HG02642 (cell line): ENCODE measurements around the gene HORMAD2.
"Not testable (repeated sequence)": the region's sequence is repeated elsewhere in the genome, so short reads cannot be mapped to it uniquely, and the experiment has no call there.

Source experiments
- ATAC-seq: cut with Tn5 transposase; IDR thresholded peaks from one replicate; pipeline ENCODE4 v1.9.1; 2021; ENCODE audit warnings: mild to moderate bottlenecking; ENCODE audit not compliant: unreplicated experiment, poor library complexity

HORMAD2 gene

DNA sequence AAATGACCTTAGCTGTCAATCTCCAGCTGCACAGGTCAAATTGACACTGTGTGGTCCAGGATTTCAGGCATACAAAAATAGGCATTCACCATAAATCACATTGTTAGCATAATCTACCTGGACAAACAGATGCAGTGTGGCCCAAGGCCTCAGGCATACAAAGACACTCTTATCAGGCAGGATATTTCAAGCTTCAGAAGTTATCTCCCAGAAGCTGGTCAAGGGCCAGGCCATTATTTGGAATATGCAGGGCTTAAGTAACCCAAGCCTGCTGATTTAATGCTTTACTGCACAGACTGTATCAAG, 25.5 kb upstream of the HORMAD2 start:
- no peak for ATAC-seq

DNA sequence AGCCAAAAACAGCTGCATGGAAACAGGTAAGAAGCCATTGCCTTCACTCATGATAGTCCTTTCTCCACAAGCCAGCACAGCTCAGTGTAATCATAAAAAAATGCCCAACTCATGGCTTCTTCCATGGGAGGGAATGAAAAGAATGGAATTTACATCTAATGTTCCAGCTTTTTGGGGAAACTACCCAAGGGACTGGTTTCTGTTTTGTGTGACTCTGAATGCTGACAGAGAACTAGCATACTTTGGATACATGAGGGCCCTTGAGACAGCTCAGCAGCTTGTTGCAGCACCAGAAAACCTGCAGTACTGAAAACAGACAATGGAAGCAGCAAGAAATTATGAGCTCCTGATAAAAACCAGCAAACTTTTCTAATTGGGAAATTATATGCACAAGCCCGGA, 24.2 kb upstream of the HORMAD2 start:
- no peak for ATAC-seq

DNA sequence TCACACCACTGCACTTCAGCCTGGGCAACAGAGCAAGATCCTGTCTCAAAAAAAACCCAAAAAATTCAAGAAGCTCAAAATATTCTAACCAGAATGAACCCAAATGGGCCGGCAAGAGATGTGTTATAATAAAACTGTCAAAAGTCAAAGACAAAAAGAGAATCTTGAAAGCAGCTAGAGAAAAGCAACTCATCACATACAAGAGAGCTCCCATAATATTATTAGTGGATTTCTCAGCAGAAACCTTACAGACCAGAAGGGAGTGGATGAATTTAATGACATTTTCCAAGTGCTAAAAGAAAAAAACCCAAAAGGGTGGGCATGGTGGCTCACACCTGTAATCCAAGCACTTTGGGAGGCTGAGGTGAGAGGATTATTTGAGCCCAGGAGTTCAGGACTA, 22.9 kb upstream of the HORMAD2 start:
- no peak for ATAC-seq

DNA sequence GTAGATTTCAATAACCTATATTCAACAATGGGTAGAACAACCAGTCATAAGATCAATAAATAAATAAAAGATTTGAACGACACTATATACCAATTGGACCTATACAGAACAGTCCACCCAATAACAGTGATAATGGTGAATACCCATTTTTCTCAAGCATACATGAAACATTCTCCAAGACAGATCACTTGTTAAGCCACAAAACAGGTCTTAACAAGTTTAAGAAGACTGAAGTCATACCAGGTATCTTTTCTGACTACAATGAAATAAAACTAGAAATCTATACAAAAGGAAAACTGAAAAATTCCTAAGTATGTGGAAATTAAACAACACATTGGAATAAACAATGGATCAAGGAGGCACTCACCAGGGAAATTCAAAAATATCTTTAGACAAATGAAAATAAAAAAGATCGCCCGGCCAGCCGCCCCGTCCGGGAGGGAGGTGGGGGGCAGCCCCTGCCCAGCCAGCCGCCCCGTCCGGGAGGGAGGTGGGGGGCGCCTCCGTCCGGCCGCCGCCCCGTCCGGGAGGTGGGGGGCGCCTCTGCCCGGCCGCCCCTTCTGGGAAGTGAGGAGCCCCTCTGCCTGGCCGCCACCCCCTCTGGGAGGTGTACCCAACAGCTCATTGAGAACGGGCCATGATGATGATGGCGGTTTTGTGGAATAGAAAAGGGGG, 20.8 kb upstream of the HORMAD2 start:
- not testable (repeated sequence) for ATAC-seq

DNA sequence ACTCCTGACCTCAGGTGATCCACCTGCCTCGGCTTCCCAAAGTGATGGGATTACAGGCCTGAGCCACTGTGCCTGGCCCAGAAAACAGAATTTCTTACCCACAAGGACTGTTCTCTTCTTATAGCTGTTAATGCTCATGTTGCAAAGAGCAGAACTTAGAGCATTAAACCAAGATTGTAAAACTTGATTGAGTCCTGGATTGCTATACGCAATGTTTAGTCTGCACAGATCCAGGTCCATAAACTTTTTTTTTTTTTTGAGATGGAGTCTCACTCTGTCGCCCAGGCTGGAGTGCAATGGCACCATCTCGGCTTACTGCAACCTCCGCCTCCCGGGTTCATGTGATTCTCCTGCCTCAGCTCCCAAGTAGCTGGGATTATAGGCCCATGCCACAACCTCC, 19.2 kb upstream of the HORMAD2 start:
- ATAC-seq, result not testable (repeated sequence)

DNA sequence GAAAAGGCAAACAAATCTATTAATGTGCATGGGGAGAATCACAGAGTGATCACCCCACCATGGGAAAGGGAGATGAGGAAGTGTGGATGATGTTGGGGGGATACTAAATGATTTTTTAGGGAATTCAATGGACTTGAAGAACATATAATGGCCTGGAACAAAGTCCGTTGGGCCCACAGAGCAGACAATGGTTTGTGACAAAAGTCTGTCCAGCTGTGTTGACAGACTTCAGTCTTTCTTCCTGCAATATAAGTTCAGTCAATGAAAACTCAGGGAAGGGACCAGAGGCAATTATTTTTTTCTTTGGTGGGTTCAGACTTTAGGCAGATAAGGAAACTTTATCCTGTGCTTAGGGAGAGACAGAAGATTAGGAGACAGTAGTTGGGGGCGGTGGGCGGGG, 18.0 kb upstream of the HORMAD2 start:
- ATAC-seq, result no peak

DNA sequence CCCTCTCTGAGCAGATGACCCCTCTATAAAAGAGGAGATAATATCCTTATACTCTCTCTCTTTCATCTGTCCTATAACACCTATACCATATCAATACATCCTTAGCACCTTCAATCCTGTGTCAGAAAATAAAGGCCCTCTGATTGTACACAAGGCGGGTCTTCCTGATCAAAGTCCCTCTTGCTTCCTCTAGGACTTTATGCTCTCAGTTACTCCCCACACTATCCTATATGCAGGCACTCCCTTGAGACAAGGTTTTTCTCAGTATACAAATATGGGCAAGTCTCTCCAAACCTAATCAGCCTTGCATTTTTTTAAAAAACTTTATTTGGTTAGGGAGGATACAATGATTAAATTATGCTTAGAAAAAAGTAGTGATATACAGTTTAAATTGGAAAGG, 17.3 kb upstream of the HORMAD2 start:
- ATAC-seq, result no peak

DNA sequence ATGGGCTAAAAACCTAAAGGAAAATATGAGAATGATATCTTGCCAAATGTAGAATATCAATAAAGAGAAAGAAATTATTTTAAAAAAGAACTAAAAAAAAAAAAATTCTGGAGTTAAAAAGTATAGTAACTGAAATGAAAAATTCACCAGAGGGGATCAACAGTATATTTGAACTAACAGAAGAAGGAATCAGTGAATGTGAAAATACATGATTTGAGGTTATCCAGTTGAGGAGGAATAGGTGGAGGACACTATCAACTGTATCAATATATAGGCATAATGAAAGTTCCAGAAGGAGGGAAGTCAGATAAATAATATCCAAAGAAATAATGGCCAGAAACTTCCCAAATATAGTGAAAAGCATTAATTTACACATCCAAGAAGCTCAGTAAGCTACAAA, 16.1 kb upstream of the HORMAD2 start:
- ATAC-seq, result no peak

DNA sequence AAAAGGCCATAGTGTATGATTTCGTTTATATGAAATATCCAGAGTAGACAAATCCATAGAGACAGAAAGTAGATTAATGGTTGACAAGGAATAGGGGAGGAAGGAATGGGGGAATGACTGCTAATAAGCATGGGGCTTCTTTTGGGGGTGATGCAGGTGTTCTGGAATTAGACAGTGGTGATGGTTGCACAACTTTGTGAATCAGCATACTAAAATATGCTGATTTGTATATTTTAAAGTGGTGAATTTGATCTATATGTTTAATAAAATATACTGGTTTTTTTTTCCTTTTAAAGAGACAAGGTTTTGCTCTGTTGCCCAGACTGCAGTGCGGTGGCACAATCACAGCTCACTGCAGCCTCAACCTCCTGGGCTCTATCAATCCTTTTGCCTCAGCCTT, 6.5 kb upstream of the HORMAD2 start:
- no peak for ATAC-seq

DNA sequence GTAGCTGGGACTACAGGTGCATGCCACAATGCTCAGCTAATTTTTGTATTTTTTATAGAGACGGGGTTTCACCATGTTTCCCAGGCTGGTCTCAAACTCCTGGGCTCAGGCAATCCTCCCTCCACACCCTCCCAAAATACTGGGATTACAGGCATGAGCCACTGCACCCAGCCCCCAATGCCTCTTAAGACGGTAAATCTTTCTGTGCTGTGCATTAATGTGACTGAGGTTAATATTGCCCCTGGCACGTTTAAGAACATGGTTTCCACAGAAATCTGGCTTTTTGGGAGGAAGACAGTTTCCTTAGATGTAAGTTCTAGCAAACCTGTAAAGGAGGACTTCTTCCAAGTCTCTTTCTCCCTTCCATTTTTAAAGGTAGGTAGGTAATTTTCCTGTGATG, 6.1 kb upstream of the HORMAD2 start:
- ATAC-seq, result no peak

DNA sequence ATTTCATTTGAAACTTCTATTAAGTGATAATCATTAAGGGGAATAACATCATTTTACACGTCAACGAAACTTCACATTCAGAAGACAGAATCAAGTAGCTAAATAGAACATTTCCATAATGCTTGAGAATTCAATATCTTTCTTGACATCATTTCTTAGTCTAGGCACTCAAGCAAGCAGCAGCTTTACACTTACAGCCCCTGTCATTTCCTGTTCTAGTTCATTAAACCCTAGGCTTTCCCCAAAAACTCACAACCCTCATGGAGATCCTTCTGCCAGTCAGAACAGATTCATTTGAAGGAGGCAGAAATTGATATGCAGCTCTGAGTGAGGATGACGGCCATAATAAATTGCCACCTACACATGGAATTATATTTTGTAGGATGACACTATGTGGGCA, 5.3 kb upstream of the HORMAD2 start:
- ATAC-seq, result no peak

DNA sequence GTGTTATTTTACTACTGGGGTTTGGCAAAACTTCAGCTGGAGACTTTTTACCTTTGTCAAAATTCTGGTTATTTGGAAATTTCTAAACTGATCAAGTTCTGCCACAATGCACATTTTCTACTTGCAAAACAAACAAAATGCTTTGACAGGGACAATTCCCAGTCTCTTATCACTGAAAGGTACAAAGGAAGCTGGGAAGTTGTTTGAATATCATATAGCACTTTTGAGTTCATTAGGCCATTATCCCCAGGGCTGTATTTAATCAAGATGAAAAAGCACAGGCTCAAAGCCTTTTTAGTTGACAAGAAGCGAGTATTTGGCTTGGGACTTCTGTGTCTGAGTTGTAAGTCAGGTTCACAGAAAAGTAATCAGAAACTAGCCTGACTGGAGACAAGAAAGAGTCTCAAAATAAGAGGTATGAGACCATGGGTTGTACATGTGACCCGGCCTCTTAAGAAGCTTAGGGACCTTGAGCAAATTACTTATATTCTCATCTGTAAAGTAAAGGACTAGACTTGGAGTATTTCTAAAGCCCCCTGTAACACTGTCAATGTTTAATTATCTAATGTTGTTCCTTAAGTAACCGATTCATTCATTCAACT, 2.9 kb upstream of the HORMAD2 start:
- ATAC-seq, result no peak

DNA sequence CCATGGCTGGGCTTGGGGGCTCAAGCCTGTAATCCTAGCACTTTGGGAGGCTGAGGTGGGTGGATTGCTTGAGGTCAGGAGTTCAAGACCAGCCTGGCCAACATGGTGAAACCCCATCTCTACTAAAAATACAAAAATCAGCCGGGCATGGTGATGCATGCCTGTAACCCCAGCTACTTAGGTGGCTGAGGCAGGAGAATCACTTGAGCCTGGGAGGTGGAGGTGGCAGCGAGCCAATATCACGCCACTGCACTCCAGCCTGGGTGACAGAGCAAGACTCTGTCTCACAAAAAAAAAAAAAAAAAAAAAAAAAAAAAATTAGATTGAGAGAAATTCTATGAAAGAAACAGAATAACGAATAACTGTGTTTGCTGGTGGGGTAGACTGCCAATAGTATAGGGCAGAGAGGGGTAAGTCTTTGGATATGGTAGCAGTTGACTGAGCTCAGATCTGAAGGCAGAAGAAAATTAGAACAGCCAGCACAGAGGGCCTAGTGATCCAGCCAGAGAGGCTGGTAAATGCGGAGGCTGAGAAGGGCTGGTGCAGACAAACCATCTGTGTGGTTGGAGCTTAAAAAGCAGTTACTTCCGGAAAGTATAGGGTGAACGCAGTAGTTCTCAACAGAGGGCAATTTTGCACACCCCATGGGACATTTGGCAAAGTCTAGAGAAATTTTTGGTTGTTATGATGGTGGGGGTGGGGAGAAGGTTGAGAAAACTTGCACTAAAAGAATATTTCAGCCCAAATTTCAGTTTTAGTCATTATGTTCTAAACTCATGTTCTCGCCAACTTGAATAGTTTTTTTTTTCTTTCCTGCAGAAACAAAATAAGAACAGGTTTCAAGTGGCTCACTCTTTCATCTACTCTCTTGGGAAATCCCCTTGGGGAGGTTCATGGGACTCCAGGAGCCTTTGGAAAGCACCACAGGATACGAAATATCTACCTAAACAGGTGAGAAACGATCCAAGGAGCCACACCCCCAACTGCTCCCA, 1.6 kb upstream of the HORMAD2 start:
- no peak for ATAC-seq

DNA sequence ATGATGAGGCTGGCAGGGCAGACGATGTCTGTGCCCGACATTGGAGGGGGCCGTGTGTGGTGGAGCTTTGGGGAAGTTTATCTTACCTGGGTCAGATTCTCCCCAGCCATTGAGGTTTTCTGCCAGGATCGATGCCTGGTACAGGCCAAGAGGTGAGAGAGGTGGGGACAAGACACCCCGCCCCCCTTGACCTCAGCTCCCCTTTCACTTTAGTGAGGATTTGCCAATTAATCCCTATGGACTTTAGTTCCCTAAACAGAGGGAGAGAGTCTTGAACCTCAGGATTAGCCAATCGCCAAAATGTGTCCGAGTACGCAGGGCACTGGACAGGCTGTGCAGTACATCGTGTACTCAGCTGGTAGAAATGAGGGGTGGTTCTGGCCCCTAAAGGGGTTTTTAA, 541 bp downstream of the HORMAD2 start:
- ATAC-seq, result no peak

DNA sequence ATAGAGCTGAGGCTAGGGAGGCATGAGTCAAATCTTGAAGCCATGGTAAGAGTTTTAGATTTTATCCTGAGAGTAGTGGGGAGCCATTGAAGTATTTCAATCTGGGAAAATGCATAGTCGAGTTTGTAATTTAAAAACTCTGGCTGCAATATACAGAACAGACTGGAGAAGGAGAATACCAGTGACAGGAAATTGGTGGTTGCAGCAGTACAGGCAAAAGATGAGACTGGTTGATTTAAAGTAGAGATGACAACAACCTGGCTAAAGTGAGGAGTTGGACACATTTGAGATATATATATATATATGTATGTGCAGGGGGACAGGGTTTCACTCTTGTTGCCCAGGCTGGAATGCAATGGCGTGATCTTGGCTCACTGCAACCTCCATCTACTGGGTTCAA, 6.2 kb downstream of the HORMAD2 start:
- ATAC-seq, result no peak

DNA sequence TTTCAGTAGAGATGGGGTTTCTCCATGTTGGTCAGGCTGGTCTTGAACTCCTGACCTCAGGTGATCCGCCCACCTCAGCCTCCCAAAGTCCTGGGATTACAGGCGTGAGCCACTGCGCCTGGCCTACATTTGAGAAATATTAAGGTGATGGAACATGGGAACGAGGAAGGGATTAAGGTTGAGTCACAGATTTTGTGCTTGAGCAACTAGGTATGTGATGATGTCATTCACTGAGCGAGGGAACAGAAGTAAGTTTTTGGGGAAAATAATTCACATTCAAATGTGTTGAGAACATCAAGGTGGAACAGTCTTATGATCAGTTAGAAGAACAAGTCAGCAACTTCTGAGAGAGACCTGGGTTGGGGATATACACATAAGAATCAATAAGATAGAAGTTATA, 6.8 kb downstream of the HORMAD2 start:
- ATAC-seq, result not testable (repeated sequence)

DNA sequence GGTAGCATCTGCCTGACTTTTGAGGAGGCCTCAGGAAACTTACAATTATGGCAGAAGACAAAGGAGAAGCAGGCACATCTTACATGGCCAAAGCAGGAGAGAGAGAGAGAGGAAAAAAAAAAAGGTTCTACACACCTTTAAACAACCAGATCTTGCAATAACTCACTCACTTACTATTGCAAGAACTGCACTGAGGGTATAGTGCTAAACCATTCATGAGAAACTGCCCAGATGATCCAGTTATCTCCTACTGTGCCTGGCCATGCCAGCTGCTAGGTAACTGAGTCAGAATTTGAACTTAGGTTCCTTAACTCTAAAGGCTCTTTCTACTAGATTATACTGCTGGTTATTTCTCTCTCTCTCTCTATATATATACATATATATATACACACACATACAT, 7.3 kb downstream of the HORMAD2 start:
- no peak for ATAC-seq

DNA sequence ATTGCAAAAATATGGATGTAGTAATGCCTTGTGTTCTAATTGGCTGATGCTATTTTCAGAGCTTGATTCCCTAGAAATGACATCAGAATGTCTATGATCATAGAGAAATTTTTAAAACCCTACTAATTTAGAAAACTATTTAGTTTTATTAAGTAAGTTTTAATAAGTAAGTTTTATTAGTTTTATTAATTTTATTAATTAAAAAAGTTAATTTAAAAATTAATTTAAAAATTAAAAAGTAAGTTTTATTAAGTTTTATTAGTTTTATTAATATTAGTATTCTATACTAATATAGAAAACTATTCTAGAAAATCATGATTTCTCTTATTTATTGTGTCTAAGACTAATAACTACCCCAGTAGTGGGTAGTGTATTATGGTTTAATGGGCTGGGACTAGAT, 8.2 kb downstream of the HORMAD2 start:
- no peak for ATAC-seq

DNA sequence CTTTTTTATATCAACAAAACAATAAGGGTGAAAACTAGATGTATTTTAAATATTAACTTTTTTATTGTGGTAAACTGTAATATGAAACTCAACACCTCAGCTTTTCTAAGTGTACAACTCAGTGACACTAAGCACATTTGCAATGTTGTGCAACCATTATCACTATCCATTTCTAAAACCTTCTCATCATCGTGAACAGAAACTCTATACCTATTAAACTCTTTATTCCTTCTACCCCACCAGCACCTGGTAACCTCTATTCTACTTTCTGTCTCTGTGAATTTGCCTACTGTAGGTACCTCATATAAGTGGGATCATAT, 9.4 kb downstream of the HORMAD2 start:
- no peak for ATAC-seq

DNA sequence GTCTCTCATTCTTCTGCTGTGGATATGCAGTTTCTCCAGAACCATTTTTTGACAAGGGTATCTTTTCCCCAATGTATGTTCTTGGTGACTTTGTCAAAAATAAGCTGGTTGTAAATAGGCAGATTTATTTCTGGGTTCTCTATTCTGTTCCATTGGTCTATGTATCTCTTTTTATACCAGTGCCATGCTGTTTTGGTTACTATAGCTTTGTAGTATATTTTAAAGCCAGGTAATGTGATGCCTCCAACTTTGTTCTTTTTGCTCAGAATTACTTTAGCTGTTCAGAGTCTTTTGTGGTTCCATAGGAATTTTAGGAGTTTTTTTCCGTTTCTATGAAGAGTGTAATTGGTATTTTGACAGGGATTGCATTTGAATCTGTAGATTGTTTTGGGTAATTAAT, 12.4 kb downstream of the HORMAD2 start:
- no peak for ATAC-seq

DNA sequence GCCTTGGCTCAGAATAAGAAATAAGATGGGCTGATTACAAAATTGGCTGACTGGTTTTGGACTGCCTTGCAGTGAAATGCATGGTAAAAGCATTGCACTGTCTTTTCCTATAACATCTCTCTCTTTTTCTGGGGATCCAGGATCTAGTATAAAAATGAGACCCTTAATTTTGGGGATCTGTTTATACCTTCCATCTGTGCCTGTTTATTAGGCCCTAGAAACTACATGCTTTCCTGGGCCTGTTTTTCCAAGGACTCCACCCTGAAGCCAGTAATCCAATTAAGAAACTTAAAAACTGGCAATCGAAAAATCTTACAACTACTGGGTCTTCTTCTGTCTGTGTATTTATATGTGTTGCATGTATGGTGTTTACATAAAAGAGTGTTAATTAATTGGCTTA, 14.5 kb downstream of the HORMAD2 start:
- ATAC-seq, result no peak

DNA sequence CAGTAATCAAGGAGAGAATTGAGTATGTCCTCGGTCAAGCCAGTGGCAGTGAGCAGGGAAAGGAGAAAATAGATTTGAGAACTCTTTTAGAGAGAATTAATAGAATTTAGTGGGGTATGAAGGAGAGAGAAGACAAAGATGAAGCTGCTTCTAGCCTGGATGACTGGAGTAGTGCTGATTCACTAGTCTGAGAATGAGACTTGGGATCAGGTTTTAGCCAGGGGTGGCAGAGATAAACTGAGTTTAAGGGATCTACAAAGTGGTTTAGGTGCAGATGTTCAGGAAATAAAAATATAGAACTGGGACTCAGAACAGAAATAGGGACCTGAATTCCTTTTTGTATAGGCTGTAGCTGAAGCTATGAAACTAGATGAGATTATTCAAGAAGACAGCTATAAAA, 17.6 kb downstream of the HORMAD2 start:
- no peak for ATAC-seq
